K562 (cell line): Measurements from ENCODE around the gene PDLIM7. TPM values are rescaled to one million over a fixed set of nuclear protein-coding genes. Genes with fewer than 3 reads are reported as not detected.

Experiments
- ATAC-seq: fragments of 200-7000 bp; cut with Tn5 transposase; 3 replicates; pipeline ENCODE4 v1.9.1; 2020; ENCODE audit warnings: moderate library complexity
- BruUV-seq: library from RNA; stranded (reverse); fragments of 400-500 nt; replicated peaks from 2 replicates; lab custom pipeline; 2021; lab: Mats Ljungman, UMichigan
- CTCF ChIA-PET: fragments of 300-600 bp; formaldehyde crosslinking; extraction: SDS; loops from one replicate; lab custom pipeline; 2021; ENCODE audit warnings: low intra/inter-chr PET ratio; lab: Yijun Ruan, JAX
- POLR2A ChIA-PET: fragments of 300-600, 350-650 bp; sonication (Branson Sonifier 250); formaldehyde crosslinking; extraction: SDS; loops from one replicate; lab custom pipeline; 2021; ENCODE audit warnings: antibody characterized with exemption, inconsistent platforms; lab: Yijun Ruan, JAX
- DNase-seq, 4 experiments: peaks; one replicate each; pipeline versions ENCODE4 v3.0.0 to v3.0.0-alpha.2; 2011 to 2018; ENCODE audit warnings: low spot score in 3 of 4, mixed read lengths in 3 of 4; ENCODE audit errors: extremely low read depth in 1 of 4
- FAIRE-seq: peaks from 2 replicates; lab custom pipeline; 2011; peaks lifted over from hg19 to GRCh38; lab: Jason Lieb, UNC
- H2AFZ ChIP-seq: 2 replicates; pipeline ENCODE4 v1.6.0; 2011; ENCODE audit warnings: low read depth, low read length, control low read depth, inconsistent platforms
- H3K27ac ChIP-seq: fragments of 200-600 bp; 3 replicates; pipeline ENCODE4 v1.8.0; 2011; ENCODE audit warnings: low read depth, mild to moderate bottlenecking, control low read depth, inconsistent platforms, low read length, moderate library complexity, mixed read lengths; ENCODE audit errors: extremely low read depth
- H3K27me3 ChIP-seq, 2 experiments: fragments of 300-600 bp in 1 of 2; 2 replicates in 1 of 2; 3 replicates in 1 of 2; pipeline versions ENCODE4 v1.6.0 to v1.8.0; 2011; ENCODE audit warnings: inconsistent platforms in 2 of 2, low read length in 2 of 2, mild to moderate bottlenecking in 1 of 2, mixed read lengths in 1 of 2, moderate library complexity in 1 of 2; ENCODE audit not compliant: control insufficient read depth in 2 of 2, insufficient read depth in 2 of 2
- H3K36me3 ChIP-seq: fragments of 300-600 bp; 3 replicates; pipeline ENCODE4 v1.8.0; 2011; ENCODE audit warnings: mild to moderate bottlenecking, low read length, inconsistent platforms; ENCODE audit not compliant: control insufficient read depth, insufficient read depth
- H3K4me1 ChIP-seq, 2 experiments: fragments of 200-600 bp in 1 of 2; replicated peaks in 1 of 2; 2 replicates in 1 of 2; 3 replicates in 1 of 2; pipeline versions ENCODE4 v1.5.1 to v1.8.0; 2011; ENCODE audit warnings: inconsistent platforms in 2 of 2, low read length in 2 of 2, mild to moderate bottlenecking in 1 of 2, mixed read lengths in 1 of 2, moderate library complexity in 1 of 2; ENCODE audit not compliant: control insufficient read depth in 2 of 2, insufficient read depth in 2 of 2
- H3K4me2 ChIP-seq: 2 replicates; pipeline ENCODE4 v1.6.1; 2011; ENCODE audit warnings: low read length, control low read depth, inconsistent platforms, mixed read lengths; ENCODE audit not compliant: insufficient read depth
- H3K4me3 ChIP-seq: fragments of 200-600 bp; sonication (generic), shearing (Covaris generic); 2 replicates; pipeline ENCODE4 v1.5.1; 2016; ENCODE audit warnings: control low read depth, inconsistent platforms
- H3K79me2 ChIP-seq: fragments of 200-600 bp; 3 replicates; pipeline ENCODE4 v1.8.0; 2011; ENCODE audit warnings: low read length, inconsistent platforms; ENCODE audit not compliant: control insufficient read depth, insufficient read depth
- H3K9ac ChIP-seq, 2 experiments: 2 replicates each; pipeline versions ENCODE4 v1.6.0 to v1.6.1; 2011; ENCODE audit warnings: low read depth in 2 of 2, low read length in 2 of 2, control low read depth in 1 of 2, inconsistent platforms in 1 of 2, mild to moderate bottlenecking in 1 of 2, mixed read lengths in 1 of 2; ENCODE audit not compliant: insufficient read depth in 1 of 2
- H3K9me1 ChIP-seq: one replicate; pipeline ENCODE4 v1.6.0; 2011; ENCODE audit warnings: inconsistent platforms, mild to moderate bottlenecking, low read length, moderate library complexity; ENCODE audit not compliant: control insufficient read depth, insufficient read depth
- H3K9me3 ChIP-seq: replicated peaks from 2 replicates; pipeline ENCODE4 v1.5.1; 2011; ENCODE audit warnings: low read depth, low read length, inconsistent platforms; ENCODE audit not compliant: control insufficient read depth, insufficient read depth
- H4K20me1 ChIP-seq: replicated peaks from 2 replicates; pipeline ENCODE4 v1.6.1; 2011; ENCODE audit warnings: low read length, inconsistent platforms, mixed read lengths; ENCODE audit not compliant: control insufficient read depth, insufficient read depth
- ARNT ChIP-seq, 2 experiments: fragments of 450-650 bp; IDR thresholded peaks; 2 replicates each; pipeline ENCODE4 v1.6.1; 2016; ENCODE audit warnings: mild to moderate bottlenecking in 1 of 2
- BACH1 ChIP-seq: fragments of 200-800 bp; sonication (Bioruptor generic); IDR thresholded peaks from 2 replicates; pipeline ENCODE4 v1.6.1; 2016; ENCODE audit warnings: missing genetic modification characterization, missing compliant biosample characterization
- CBX8 ChIP-seq: fragments of 200-600 bp; sonication (generic); IDR thresholded peaks from 2 replicates; pipeline ENCODE4 v1.6.1; 2012; ENCODE audit warnings: borderline replicate concordance, mixed run types, low read depth, mild to moderate bottlenecking, moderate library complexity, mixed read lengths, low read length, control low read depth, inconsistent platforms; ENCODE audit not compliant: poor library complexity, severe bottlenecking; ENCODE audit errors: extremely low read depth
- CXXC5 ChIP-seq: fragments of 250-450 bp; sonication (Bioruptor Pico); IDR thresholded peaks from 2 replicates; pipeline ENCODE4 v1.8.0; 2022; ENCODE audit warnings: inconsistent platforms, mild to moderate bottlenecking, moderate library complexity
- FOXJ3 ChIP-seq: sonication (generic); formaldehyde crosslinking; IDR thresholded peaks from 2 replicates; pipeline ENCODE4 v1.4.0; 2020; ENCODE audit warnings: mild to moderate bottlenecking, missing genetic modification reagents
- FOXK2 ChIP-seq, 2 experiments: fragments of 450-650 bp; IDR thresholded peaks in 1 of 2; conservative IDR thresholded peaks in 1 of 2; 2 replicates each; pipeline ENCODE4 v1.6.1; 2016; ENCODE audit warnings: low read depth in 2 of 2, mild to moderate bottlenecking in 1 of 2
- GABPB1 ChIP-seq: sonication (generic); formaldehyde crosslinking; IDR thresholded peaks from 2 replicates; pipeline ENCODE4 v1.8.0; 2022; ENCODE audit warnings: mild to moderate bottlenecking, missing genetic modification reagents
- GMEB1 ChIP-seq: fragments of 250-450 bp; sonication (Bioruptor Pico); IDR thresholded peaks from 2 replicates; pipeline ENCODE4 v1.4.0; 2020; ENCODE audit warnings: mild to moderate bottlenecking
- HCFC1 ChIP-seq: IDR thresholded peaks from 2 replicates; pipeline ENCODE4 v1.6.1; 2012; ENCODE audit warnings: low read depth, low read length, improper control_type of control experiment
- HMG20A ChIP-seq: fragments of 450-650 bp; formaldehyde crosslinking; conservative IDR thresholded peaks from 2 replicates; pipeline ENCODE4 v1.4.0; 2020; ENCODE audit warnings: mild to moderate bottlenecking, mixed read lengths
- KDM1A ChIP-seq, 2 experiments: fragments of 450-650 bp; IDR thresholded peaks; 2 replicates each; pipeline ENCODE4 v1.6.1; 2016; ENCODE audit warnings: mild to moderate bottlenecking in 2 of 2
- MAX ChIP-seq: sonication (generic); formaldehyde crosslinking; IDR thresholded peaks from 2 replicates; pipeline ENCODE4 v1.9.0; 2022; ENCODE audit warnings: mild to moderate bottlenecking, missing genetic modification reagents
- RCOR1 ChIP-seq, 2 experiments: IDR thresholded peaks; 2 replicates each; pipeline ENCODE4 v1.6.1; 2012; ENCODE audit warnings: low read depth in 2 of 2, low read length in 2 of 2, borderline replicate concordance in 1 of 2, improper control_type of control experiment in 1 of 2
- TAF9B ChIP-seq: fragments of 450-650 bp; IDR thresholded peaks from 2 replicates; pipeline ENCODE4 v1.6.1; 2018; ENCODE audit warnings: mild to moderate bottlenecking; ENCODE audit not compliant: partially characterized antibody
- ZBTB8A ChIP-seq: fragments of 450-650 bp; IDR thresholded peaks from 2 replicates; pipeline ENCODE4 v1.6.1; 2018; ENCODE audit warnings: mild to moderate bottlenecking, moderate library complexity; ENCODE audit not compliant: partially characterized antibody
- ZNF140 ChIP-seq: fragments of 250-450 bp; sonication (Bioruptor Pico); IDR thresholded peaks from 2 replicates; pipeline ENCODE4 v1.8.0; 2021; ENCODE audit warnings: moderate library complexity, mild to moderate bottlenecking, inconsistent platforms
- ZNF253 ChIP-seq: fragments of 250-450 bp; sonication (Bioruptor Pico); conservative IDR thresholded peaks from 2 replicates; pipeline ENCODE4 v1.6.1; 2021; ENCODE audit warnings: mild to moderate bottlenecking
- WGBS: fragments of 100-300 bp; shearing (Covaris generic); methylation state at CpG from one replicate; pipeline ENCODE4 v1.1.6; 2016; ENCODE audit warnings: low coverage, mixed read lengths; ENCODE audit not compliant: insufficient coverage; ENCODE audit errors: missing lambda C conversion rate; 5-methylcytosine and 5-hydroxymethylcytosine counted together
- in situ Hi-C: fragments of 300-500 bp; cut with MboI; formaldehyde crosslinking; loops from 4 replicates; pipeline ENCODE4 v1.15.0; 2018; ENCODE audit warnings: inconsistent platforms, mixed read lengths
- intact Hi-C: fragments of 100-400 bp; cut with micrococcal nuclease; formaldehyde crosslinking; loops from 2 replicates; pipeline ENCODE4 v1.14.2; 2022
- polyA plus RNA-seq, 8 experiments: library from polyadenylated mRNA; depleted of rRNA in 4 of 8; stranded (reverse) in 5 of 8; unstranded in 3 of 8; fragments of >200 nt; fragmentation: Nextera tagmentation in 2 of 8; fragmentation: Illumina TruSeq in 1 of 8; extraction: Ambion mirVana in 2 of 8; extraction: Trizol in 1 of 8; gene quantifications; 2 replicates each; pipeline versions ENCODE4 v1.2.1 to v1.2.3, GENCODE V29; 2011 to 2014; ENCODE audit warnings: inconsistent platforms in 1 of 8, missing spikeins in 1 of 8
- total RNA-seq, 7 experiments: library from RNA; depleted of rRNA in 6 of 7; stranded (reverse); fragments of >200 nt in 6 of 7; fragmentation: Illumina TruSeq in 2 of 7; extraction: Trizol in 2 of 7; gene quantifications; 2 replicates each; pipeline versions ENCODE4 v1.2.1 to v1.2.3, GENCODE V29; 2011 to 2021; ENCODE audit warnings: low replicate concordance in 1 of 7
- TF ChIP-seq, protein P1 (sequence below): sonication (generic); formaldehyde crosslinking; IDR thresholded peaks from 2 replicates; pipeline ENCODE4 v1.8.1; 2023; ENCODE audit warnings: mild to moderate bottlenecking, missing genetic modification reagents

Gene PDLIM7
- total and polyA plus RNA-seq, 9 of the 15 experiments (the other 6 are each of a cell fraction or from before 2014, with no cell fraction given) = 2.1 to 124 (median 32.6) TPM

GRCh38 chr5:177507165-177507564, 9.8 kb upstream of the PDLIM7 start:
- DNase-seq = peak in 1 of 4 experiments; percentile 68
- no peak overlapping the region for H3K4me2 ChIP-seq
- WGBS = 59% methylated on average over 9 of the region's 9 CpGs
- BruUV-seq = no TSS peak
- H3K9me1 ChIP-seq = no peaks in the 10 kb centered on the region
- CTCF ChIA-PET = no interaction called here
- peaks cover 45% of the 10 kb centered on the region for H3K36me3 ChIP-seq
- intact Hi-C loops (no loop called here), in situ Hi-C loops (no loop called here)
- H3K4me3 ChIP-seq = no peak overlapping the region
- peaks cover 15% of the 10 kb centered on the region; the same call in 2 of the 3 replicates for H3K79me2 ChIP-seq
- peak overlapping the region; percentile 1 to 89; a peak in 1 of 4 replicates for H3K9ac ChIP-seq
- H3K4me1 ChIP-seq = peaks cover 27 to 68% of the 10 kb centered on the region in 2 experiments
- FAIRE-seq = peak; percentile 92
- peak; percentile 43 for ATAC-seq
- H3K27ac ChIP-seq = peak overlapping the region; percentile 80
- POLR2A ChIA-PET = interaction anchor here (4.5 kb wide), 1 partner anchor 9 kb away, joined by 26 read pairs; the partner anchor contains the start of gene PDLIM7
- H3K27me3 ChIP-seq = no peaks in the 10 kb centered on the region
- H2AFZ ChIP-seq = no peak overlapping the region
- no peaks in the 10 kb centered on the region for H3K9me3 ChIP-seq
- H4K20me1 ChIP-seq = no peaks in the 10 kb centered on the region
- TF ChIP-seq FOXJ3 (CRISPR knock-in tag) (no peak), KDM1A (IDR thresholded peaks at IDR 0.05) (peak in 1 of 2 experiments; percentile 37; a peak in 1 of 4 replicates), BACH1 (tag) (no peak), ZNF140 (no peak), ZBTB8A (no peak), ZNF253 (CRISPR knock-in tag) (no peak), TAF9B (no peak), HMG20A (no peak), RCOR1 (IDR thresholded peaks at IDR 0.05; ENCODE audit: borderline replicate concordance in 1 of 2, low read depth in 2 of 2, low read length in 2 of 2) (0 out of 4 replicates have a peak, but pooled peaks of 1 of the 2 experiments have one; percentile 21), CBX8 (no peak), ARNT (IDR thresholded peaks at IDR 0.05) (no peak), FOXK2 (conservative IDR thresholded peaks at IDR 0.05 in 1 of 2, IDR thresholded peaks at IDR 0.05 in 1 of 2; ENCODE audit: low read depth in 2 of 2) (no peak), CXXC5 (CRISPR knock-in tag) (peak; percentile 27; the same call in 1 of the 2 replicates), GABPB1 (CRISPR knock-in tag) (no peak), MAX (CRISPR knock-in tag) (0 out of 2 replicates have a peak, but pooled peaks have one; percentile 18), HCFC1 (no peak), GMEB1 (CRISPR knock-in tag) (no peak)
- TF ChIP-seq, protein P1, sequence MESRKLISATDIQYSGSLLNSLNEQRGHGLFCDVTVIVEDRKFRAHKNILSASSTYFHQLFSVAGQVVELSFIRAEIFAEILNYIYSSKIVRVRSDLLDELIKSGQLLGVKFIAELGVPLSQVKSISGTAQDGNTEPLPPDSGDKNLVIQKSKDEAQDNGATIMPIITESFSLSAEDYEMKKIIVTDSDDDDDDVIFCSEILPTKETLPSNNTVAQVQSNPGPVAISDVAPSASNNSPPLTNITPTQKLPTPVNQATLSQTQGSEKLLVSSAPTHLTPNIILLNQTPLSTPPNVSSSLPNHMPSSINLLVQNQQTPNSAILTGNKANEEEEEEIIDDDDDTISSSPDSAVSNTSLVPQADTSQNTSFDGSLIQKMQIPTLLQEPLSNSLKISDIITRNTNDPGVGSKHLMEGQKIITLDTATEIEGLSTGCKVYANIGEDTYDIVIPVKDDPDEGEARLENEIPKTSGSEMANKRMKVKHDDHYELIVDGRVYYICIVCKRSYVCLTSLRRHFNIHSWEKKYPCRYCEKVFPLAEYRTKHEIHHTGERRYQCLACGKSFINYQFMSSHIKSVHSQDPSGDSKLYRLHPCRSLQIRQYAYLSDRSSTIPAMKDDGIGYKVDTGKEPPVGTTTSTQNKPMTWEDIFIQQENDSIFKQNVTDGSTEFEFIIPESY (CRISPR knock-in tag) = peak; percentile 78
